Chondrocyte (in vitro differentiated cells): Measurements from ENCODE around the gene SH3BP5. TPM values are rescaled to one million over a fixed set of nuclear protein-coding genes. Genes with fewer than 3 reads are reported as not detected.

ENCODE experiments used
- DNase-seq: peaks from one replicate; pipeline ENCODE4 v3.0.0; 2021; ENCODE audit warnings: mixed read lengths, low spot score
- H3K27ac Mint-ChIP-seq: one replicate; pipeline ENCODE4 v1.8.0; 2021; ENCODE audit warnings: mild to moderate bottlenecking, moderate library complexity, mixed read lengths; ENCODE audit not compliant: unreplicated experiment
- H3K27me3 Mint-ChIP-seq: 2 replicates; pipeline ENCODE4 v1.8.0; 2021; ENCODE audit warnings: low read depth, mixed read lengths
- H3K36me3 Mint-ChIP-seq: 2 replicates; pipeline ENCODE4 v1.8.0; 2021; ENCODE audit warnings: low read depth, mixed read lengths
- H3K4me1 Mint-ChIP-seq: 2 replicates; pipeline ENCODE4 v1.8.0; 2021; ENCODE audit warnings: low read depth, mild to moderate bottlenecking, mixed read lengths
- H3K4me3 Mint-ChIP-seq: one replicate; pipeline ENCODE4 v1.8.0; 2021; ENCODE audit warnings: mild to moderate bottlenecking, moderate library complexity, mixed read lengths; ENCODE audit not compliant: unreplicated experiment
- H3K9me3 Mint-ChIP-seq: 2 replicates; pipeline ENCODE4 v1.8.0; 2021; ENCODE audit warnings: low read depth, mixed read lengths
- total RNA-seq: library from RNA; stranded (reverse); gene quantifications from 3 replicates; pipeline ENCODE4 v1.2.1, GENCODE V29; 2021
- TF ChIP-seq, protein P1 (sequence below): fragments of 200-600 bp; sonication (generic); IDR thresholded peaks from 2 replicates; pipeline ENCODE4 v1.5.0; 2021; ENCODE audit warnings: antibody characterized with exemption, mild to moderate bottlenecking, moderate library complexity

SH3BP5 gene
- total RNA-seq, 1 donor from 2014 or later, result 13.5 TPM

DNA sequence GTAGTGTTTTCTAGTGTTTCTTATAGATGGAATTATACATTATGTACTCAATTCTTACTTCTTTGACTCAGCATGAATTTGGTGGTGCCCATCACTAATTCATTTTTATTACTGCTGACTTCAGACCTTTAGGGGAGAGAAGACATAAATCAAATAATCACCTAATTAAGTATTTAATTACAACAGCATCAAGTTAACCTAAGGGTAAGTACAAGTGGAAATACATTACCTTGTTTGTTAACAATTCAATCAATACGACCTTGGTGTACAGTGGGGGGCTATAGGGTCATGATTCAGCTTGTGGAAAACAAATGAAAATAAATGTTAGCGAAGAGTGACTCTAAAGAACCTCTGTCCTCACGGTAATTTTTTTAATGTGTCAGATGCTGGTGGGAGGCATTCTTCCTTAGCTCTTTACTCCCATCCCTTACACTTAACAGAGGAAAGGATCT is 126.9 kb downstream of the SH3BP5 start:
- no peaks in the 10 kb centered on the region for H3K27me3 Mint-ChIP-seq
- H3K4me3 Mint-ChIP-seq, result peak overlapping the region; percentile 76
- peak overlapping the region; percentile 85 for H3K27ac Mint-ChIP-seq
- no peak for DNase-seq
- no peaks in the 10 kb centered on the region for H3K9me3 Mint-ChIP-seq
- no peaks in the 10 kb centered on the region for H3K36me3 Mint-ChIP-seq
- TF ChIP-seq, protein P1, sequence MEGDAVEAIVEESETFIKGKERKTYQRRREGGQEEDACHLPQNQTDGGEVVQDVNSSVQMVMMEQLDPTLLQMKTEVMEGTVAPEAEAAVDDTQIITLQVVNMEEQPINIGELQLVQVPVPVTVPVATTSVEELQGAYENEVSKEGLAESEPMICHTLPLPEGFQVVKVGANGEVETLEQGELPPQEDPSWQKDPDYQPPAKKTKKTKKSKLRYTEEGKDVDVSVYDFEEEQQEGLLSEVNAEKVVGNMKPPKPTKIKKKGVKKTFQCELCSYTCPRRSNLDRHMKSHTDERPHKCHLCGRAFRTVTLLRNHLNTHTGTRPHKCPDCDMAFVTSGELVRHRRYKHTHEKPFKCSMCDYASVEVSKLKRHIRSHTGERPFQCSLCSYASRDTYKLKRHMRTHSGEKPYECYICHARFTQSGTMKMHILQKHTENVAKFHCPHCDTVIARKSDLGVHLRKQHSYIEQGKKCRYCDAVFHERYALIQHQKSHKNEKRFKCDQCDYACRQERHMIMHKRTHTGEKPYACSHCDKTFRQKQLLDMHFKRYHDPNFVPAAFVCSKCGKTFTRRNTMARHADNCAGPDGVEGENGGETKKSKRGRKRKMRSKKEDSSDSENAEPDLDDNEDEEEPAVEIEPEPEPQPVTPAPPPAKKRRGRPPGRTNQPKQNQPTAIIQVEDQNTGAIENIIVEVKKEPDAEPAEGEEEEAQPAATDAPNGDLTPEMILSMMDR, result no peak
- peaks cover 27% of the 10 kb centered on the region for H3K4me1 Mint-ChIP-seq

Other genes with a start within 250 kb of the SH3BP5 start
- 22.3 to 31.4 TPM (median 24.1 TPM) in 3 replicates for gene RBSN, start 233.4 kb downstream of the SH3BP5 start, total RNA-seq
- gene CAPN7, start 126.3 kb downstream of the SH3BP5 start, total RNA-seq, result 38.3 to 56.0 TPM (median 47.2 TPM) in 3 replicates
- gene METTL6, start 95.0 kb upstream of the SH3BP5 start, total RNA-seq, result 16.8 to 19.7 TPM (median 19.7 TPM) in 3 replicates
- gene EAF1, start 95.0 kb upstream of the SH3BP5 start, total RNA-seq, result 15.7 to 18.4 TPM (median 16.9 TPM) in 3 replicates
- 4.2 to 5.6 TPM (median 4.4 TPM) in 3 replicates for gene COLQ, start 189.1 kb upstream of the SH3BP5 start, total RNA-seq